ENCODE results near the gene GABBR2. TPM values are rescaled to one million over a fixed set of nuclear protein-coding genes. Genes with fewer than 3 reads are reported as not detected.

The GABBR2 gene
- total RNA-seq, 6 experiments from 2014 or later: not detected

- TF ChIP-seq, protein P1, sequence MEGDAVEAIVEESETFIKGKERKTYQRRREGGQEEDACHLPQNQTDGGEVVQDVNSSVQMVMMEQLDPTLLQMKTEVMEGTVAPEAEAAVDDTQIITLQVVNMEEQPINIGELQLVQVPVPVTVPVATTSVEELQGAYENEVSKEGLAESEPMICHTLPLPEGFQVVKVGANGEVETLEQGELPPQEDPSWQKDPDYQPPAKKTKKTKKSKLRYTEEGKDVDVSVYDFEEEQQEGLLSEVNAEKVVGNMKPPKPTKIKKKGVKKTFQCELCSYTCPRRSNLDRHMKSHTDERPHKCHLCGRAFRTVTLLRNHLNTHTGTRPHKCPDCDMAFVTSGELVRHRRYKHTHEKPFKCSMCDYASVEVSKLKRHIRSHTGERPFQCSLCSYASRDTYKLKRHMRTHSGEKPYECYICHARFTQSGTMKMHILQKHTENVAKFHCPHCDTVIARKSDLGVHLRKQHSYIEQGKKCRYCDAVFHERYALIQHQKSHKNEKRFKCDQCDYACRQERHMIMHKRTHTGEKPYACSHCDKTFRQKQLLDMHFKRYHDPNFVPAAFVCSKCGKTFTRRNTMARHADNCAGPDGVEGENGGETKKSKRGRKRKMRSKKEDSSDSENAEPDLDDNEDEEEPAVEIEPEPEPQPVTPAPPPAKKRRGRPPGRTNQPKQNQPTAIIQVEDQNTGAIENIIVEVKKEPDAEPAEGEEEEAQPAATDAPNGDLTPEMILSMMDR (IDR thresholded peaks at IDR 0.05): no peak
- no peak for TF ChIP-seq POLR2A (IDR thresholded peaks at IDR 0.05)
- H3K9me3 ChIP-seq: no peaks in the 10 kb centered on the region
- H3K4me1 ChIP-seq: no peaks in the 10 kb centered on the region
- H3K27ac ChIP-seq: peak overlapping the region in 2 of 3 donors; percentile 51 to 60
- intact Hi-C loops (cut with DNase I): no loop called here
- no peaks in the 10 kb centered on the region for H3K36me3 ChIP-seq
- no peak overlapping the region for H3K4me3 ChIP-seq
- 56% methylated on average over 12 of the region's 16 CpGs for WGBS (ENCODE audit: insufficient coverage, low coverage, low lambda C conversion rate, missing lambda C conversion rate)
- no peaks in the 10 kb centered on the region for H3K27me3 ChIP-seq
- ATAC-seq (peak; percentile 57 to 71 (median 67)), DNase-seq (peak; percentile 65 to 78 (median 68))
Measured at GRCh38 chr9:98248737-98249474, 459.8 kb downstream of the GABBR2 start.

DNA sequence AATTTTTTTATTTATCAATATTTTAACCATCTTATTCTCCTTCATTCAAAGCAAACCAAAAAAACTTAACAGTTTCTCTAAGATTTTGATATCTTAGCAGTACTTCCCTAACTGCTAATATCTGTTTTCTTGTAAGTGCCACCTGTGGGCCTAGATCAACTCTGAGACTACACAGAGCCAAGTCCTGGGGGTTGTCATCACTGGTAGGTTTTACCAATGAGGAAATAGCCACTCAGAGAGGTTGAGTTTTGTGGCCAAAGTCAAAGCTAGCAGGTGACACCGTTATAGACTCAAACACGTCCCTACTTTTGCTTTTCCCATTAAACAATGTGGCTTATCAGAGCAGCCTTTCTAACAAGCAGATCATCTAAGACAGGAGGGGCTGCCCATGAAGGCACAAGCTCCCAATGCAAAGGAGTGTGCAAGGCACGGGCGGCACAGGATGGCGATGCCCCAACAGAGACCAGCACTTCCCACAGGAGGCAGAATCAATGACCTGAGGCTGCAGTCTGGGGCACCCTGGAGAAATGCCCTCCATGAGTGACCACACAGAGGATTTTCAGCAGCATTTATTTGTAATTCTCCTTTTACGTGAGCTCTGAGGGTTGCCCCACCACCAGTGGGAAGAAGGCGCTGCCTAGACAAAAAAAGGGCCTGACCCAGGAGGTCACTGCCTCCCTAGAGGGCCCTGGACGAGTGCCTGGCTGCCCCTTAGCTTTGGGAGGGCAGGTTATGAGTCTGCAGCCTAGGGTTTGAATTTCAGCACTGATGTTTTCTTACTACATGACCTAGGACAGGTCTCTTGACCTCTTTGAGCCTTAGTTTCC lies 460.7 kb downstream of the GABBR2 start:
- DNase-seq: no peak
- peak in 3 of 4 donors; percentile 22 to 28 (median 23) for ATAC-seq
- intact Hi-C loops (cut with DNase I): no loop called here
- TF ChIP-seq, protein P1 (IDR thresholded peaks at IDR 0.05): no peak
- TF ChIP-seq POLR2A (IDR thresholded peaks at IDR 0.05): no peak
- Histone ChIP-seq H3K4me3 (no peak overlapping the region), H3K9me3 (no peaks in the 10 kb centered on the region), H3K27ac (peak overlapping the region in 2 of 3 donors; percentile 51 to 60), H3K27me3 (no peaks in the 10 kb centered on the region), H3K36me3 (peaks cover 0 to 3% (median 0%) of the 10 kb centered on the region in 4 donors), H3K4me1 (no peaks in the 10 kb centered on the region)
- 36% methylated on average over 3 of the region's 8 CpGs for whole genome bisulfite sequencing (ENCODE audit: insufficient coverage, low coverage, low lambda C conversion rate, missing lambda C conversion rate)

DNA sequence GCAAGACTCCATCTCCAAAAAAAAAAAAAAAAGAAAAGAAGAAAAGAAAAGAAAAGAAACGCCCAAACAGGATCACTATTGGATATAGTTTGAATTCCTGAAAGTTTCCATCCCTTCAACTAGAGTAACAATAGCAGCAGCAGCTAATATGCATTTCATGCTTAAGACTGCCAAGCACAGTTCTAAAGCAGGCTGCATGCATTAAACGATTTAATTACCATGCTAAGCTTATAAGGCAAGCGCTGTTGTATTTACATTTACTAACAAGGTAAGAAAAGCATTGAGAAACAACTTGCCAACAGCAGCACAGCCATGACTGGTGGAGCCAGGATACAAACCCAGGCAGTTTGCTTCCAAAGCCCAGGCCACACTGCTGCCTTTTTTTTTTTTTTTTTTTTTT lies 466.3 kb downstream of the GABBR2 start:
- Histone ChIP-seq H3K27me3 (no peaks in the 10 kb centered on the region), H3K9me3 (no peaks in the 10 kb centered on the region), H3K4me1 (no peaks in the 10 kb centered on the region), H3K27ac (no peak overlapping the region), H3K4me3 (no peak overlapping the region), H3K36me3 (peaks cover 0 to 3% (median 0%) of the 10 kb centered on the region in 4 donors)
- intact Hi-C loops (cut with DNase I): no loop called here
- ATAC-seq: no peak
- TF ChIP-seq POLR2A (IDR thresholded peaks at IDR 0.05): no peak
- TF ChIP-seq, protein P1 (IDR thresholded peaks at IDR 0.05): no peak
- DNase-seq: no peak
- WGBS (ENCODE audit: insufficient coverage, low coverage, low lambda C conversion rate, missing lambda C conversion rate): 100% methylated on average over 3 of the region's 3 CpGs

DNA sequence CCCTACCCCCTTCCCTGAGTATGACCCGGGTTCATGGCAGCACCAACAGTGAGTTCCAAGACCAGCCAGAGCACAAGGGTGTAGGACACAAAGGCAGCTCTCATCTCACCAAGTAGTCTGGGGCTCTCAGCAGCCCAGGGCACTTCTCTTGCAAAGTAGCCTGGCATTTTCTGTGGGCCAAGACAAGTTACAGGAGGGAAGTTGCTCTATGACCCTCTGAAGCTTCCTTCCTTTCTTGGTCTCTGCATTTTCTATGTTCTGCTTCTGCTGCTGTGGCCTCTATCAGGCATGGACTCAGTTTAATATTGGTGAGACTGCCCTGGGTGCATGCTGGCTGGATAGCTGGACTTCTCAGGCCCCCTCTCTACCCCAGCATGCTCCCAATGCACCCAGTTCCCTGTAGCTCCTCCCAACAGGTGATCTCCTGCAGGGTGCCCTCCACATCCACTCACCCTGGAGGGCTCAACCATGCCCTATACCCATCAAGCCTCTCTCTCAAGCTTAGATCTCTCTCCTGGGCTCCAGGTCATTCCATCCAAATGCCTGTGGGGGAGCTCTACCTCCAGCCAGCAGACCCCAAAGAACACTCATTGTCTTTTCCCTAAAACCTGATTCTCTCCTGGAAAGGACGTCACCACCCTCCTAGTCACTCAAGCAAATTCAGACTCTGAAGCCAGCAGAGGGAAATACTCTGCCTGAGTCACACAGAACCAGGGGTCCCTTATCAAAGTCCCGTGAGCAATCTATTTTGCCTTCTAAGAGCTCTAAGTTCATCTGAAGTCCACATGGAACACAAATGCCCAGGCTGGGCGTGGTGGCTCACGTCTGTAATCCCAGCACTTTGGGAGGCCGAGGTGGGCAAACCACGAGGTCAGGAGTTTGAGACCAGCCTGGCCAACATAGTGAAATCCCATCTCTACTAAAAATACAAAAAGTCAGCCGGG lies 467.1 kb downstream of the GABBR2 start:
- no peak for TF ChIP-seq POLR2A (IDR thresholded peaks at IDR 0.05)
- TF ChIP-seq, protein P1 (IDR thresholded peaks at IDR 0.05): no peak
- Histone ChIP-seq H3K27ac (no peak overlapping the region), H3K4me1 (peaks cover 0 to 4% (median 0%) of the 10 kb centered on the region in 4 donors), H3K36me3 (peaks cover 0 to 3% (median under 1%) of the 10 kb centered on the region in 4 donors), H3K27me3 (no peaks in the 10 kb centered on the region), H3K9me3 (no peaks in the 10 kb centered on the region), H3K4me3 (no peak overlapping the region)
- DNase-seq (no peak), ATAC-seq (peak in 3 of 4 donors; percentile 28 to 50 (median 48))
- WGBS (ENCODE audit: insufficient coverage, low coverage, low lambda C conversion rate, missing lambda C conversion rate): 92% methylated on average over 7 of the region's 8 CpGs
- intact Hi-C loops (cut with DNase I): no loop called here

All from right lobe of liver (tissue), 6 donors.